BLaER1 treated with 17β-estradiol and CSF1 and Interleukin-3, amounts not matched to agents 10 nM and 100 nM (cell line): ENCODE measurements around the gene ABHD14A.
"Not testable (repeated sequence)": the region's sequence is repeated elsewhere in the genome, so short reads cannot be mapped to it uniquely, and the experiment has no call there.

ENCODE experiments used
- H3K27ac ChIP-seq, 11 experiments: shearing (Covaris generic); formaldehyde crosslinking; 2 replicates each; pipeline ENCODE4 v1.8.1; 2022
- H3K27me3 ChIP-seq, 11 experiments: shearing (Covaris generic); formaldehyde crosslinking; 2 replicates each; pipeline ENCODE4 v1.8.1; 2022
- H3K36me3 ChIP-seq, 11 experiments: shearing (Covaris generic); formaldehyde crosslinking; 2 replicates each; pipeline ENCODE4 v1.8.1; 2022
- H3K4me1 ChIP-seq, 10 experiments: shearing (Covaris generic); formaldehyde crosslinking; 2 replicates each; pipeline ENCODE4 v1.8.1; 2022
- H3K4me2 ChIP-seq, 11 experiments: shearing (Covaris generic); formaldehyde crosslinking; 2 replicates each; pipeline ENCODE4 v1.8.1; 2022
- H3K4me3 ChIP-seq, 10 experiments: shearing (Covaris generic); formaldehyde crosslinking; 2 replicates each; pipeline ENCODE4 v1.8.1; 2022
- H3K9ac ChIP-seq, 11 experiments: shearing (Covaris generic); formaldehyde crosslinking; 2 replicates each; pipeline ENCODE4 v1.8.1; 2022
- H3K9me3 ChIP-seq, 11 experiments: shearing (Covaris generic); formaldehyde crosslinking; replicated peaks in 1 of 11; 2 replicates each; pipeline ENCODE4 v1.8.1; 2022
- H4K20me1 ChIP-seq, 11 experiments: shearing (Covaris generic); formaldehyde crosslinking; 2 replicates each; pipeline ENCODE4 v1.8.1; 2022
- Cebpa-rat ChIP-seq, 11 experiments: shearing (Covaris generic); IDR thresholded peaks; 2 replicates each; pipeline ENCODE4 v1.8.1; 2022

ABHD14A gene

GRCh38 chr3:51974963-51975851 lies at the start of gene ABHD14A:
Gene ABHD14A, plus strand, starts transcription at chr3:51975064. Its CDS starts 72 bp downstream, at chr3:51975136.
- Histone ChIP-seq H3K27ac (peak within 1 kb of the TSS; percentile 73 to 92 (median 86); a peak in 21 of 22 replicates), H4K20me1 (peaks cover 0 to 26% (median 1%) of the 10 kb centered on the region in 11 experiments; a peak in 8 of 22 replicates), H3K9me3 (0 out of 22 replicates have a peak, but pooled peaks cover 0 to 5% (median 0%) of the 10 kb centered on the region in 11 experiments), H3K27me3 (no peaks in the 10 kb centered on the region), H3K4me2 (peak within 1 kb of the TSS; percentile 89 to 98 (median 95)), H3K36me3 (peaks cover 0 to 26% (median 9%) of the 10 kb centered on the region in 11 experiments; a peak in 10 of 22 replicates), H3K4me3 (peak within 1 kb of the TSS; percentile 69 to 92 (median 77)), H3K9ac (peak within 1 kb of the TSS; percentile 81 to 91 (median 87)), H3K4me1 (peaks cover 60 to 77% (median 75%) of the 10 kb centered on the region in 10 experiments)
- no peak for TF ChIP-seq Cebpa-rat (IDR thresholded peaks at IDR 0.05)

GRCh38 chr3:51927061-51927977 lies 47.5 kb upstream of the ABHD14A start:
- peaks cover 0 to 33% (median 0%) of the 10 kb centered on the region in 11 experiments; a peak in 4 of 22 replicates for H4K20me1 ChIP-seq
- H3K4me2 ChIP-seq, result no peak overlapping the region
- no peak overlapping the region for H3K4me3 ChIP-seq
- H3K9ac ChIP-seq, result no peak overlapping the region
- H3K4me1 ChIP-seq, result peaks cover 0 to 9% (median 3%) of the 10 kb centered on the region in 10 experiments; a peak in 6 of 20 replicates
- no peaks in the 10 kb centered on the region for H3K27me3 ChIP-seq
- H3K36me3 ChIP-seq, result peaks cover 5 to 27% (median 13%) of the 10 kb centered on the region in 11 experiments; a peak in 16 of 22 replicates
- H3K27ac ChIP-seq, result no peak overlapping the region
- no peaks in the 10 kb centered on the region for H3K9me3 ChIP-seq
- no peak for TF ChIP-seq Cebpa-rat (IDR thresholded peaks at IDR 0.05)

DNA sequence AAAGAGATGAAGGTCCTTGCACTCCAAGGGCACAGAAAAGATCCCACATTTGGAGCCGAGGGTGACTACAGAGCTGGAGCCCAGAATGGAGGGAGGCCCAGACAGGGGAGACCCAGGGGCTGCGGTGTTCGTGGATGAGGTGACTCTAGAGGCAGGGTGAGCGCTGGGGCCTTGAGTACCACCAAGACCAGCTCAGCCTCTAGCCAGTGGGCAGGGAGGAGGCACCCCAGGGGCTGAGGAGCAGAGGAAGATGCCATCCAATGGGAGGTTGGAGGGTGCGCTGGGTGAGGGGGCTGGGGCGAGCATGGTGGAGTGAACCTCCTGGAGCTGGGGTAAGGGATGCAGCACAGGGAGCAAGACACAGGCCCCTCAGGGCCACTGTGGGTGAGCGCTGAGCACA lies 46.4 kb upstream of the ABHD14A start:
- Histone ChIP-seq H3K4me3 (no peak overlapping the region), H3K9me3 (no peaks in the 10 kb centered on the region), H3K4me2 (no peak overlapping the region; a peak in 1 of 22 replicates), H3K27me3 (no peaks in the 10 kb centered on the region), H3K36me3 (peaks cover 15 to 38% (median 23%) of the 10 kb centered on the region in 11 experiments), H3K4me1 (peaks cover 0 to 9% (median 3%) of the 10 kb centered on the region in 10 experiments; a peak in 6 of 20 replicates), H3K27ac (no peak overlapping the region), H3K9ac (no peak overlapping the region), H4K20me1 (peaks cover 0 to 44% (median 8%) of the 10 kb centered on the region in 11 experiments; a peak in 9 of 22 replicates)
- TF ChIP-seq Cebpa-rat (IDR thresholded peaks at IDR 0.05), result no peak

GRCh38 chr3:51928981-51929380 lies 45.9 kb upstream of the ABHD14A start:
- peaks cover 0 to 50% (median 14%) of the 10 kb centered on the region in 11 experiments; a peak in 10 of 22 replicates for H4K20me1 ChIP-seq
- peaks cover 20 to 43% (median 28%) of the 10 kb centered on the region in 11 experiments for H3K36me3 ChIP-seq
- H3K9ac ChIP-seq, H3K4me3 ChIP-seq, H3K4me1 ChIP-seq, H3K9me3 ChIP-seq, H3K27me3 ChIP-seq, H3K27ac ChIP-seq: not testable (repeated sequence)
- peak overlapping the region in 1 of 11 experiments; percentile 6; a peak in 1 of 22 replicates for H3K4me2 ChIP-seq

- Histone ChIP-seq H3K4me1 (peaks cover 0 to 9% (median 3%) of the 10 kb centered on the region in 10 experiments; a peak in 6 of 20 replicates), H3K27ac (no peak overlapping the region), H3K4me3 (no peak overlapping the region), H3K27me3 (no peaks in the 10 kb centered on the region), H3K36me3 (peaks cover 26 to 49% (median 33%) of the 10 kb centered on the region in 11 experiments), H4K20me1 (peaks cover 0 to 55% (median 19%) of the 10 kb centered on the region in 11 experiments; a peak in 11 of 22 replicates), H3K9me3 (no peaks in the 10 kb centered on the region), H3K9ac (no peak overlapping the region), H3K4me2 (peak overlapping the region in 1 of 11 experiments; percentile 6; a peak in 1 of 22 replicates)
- TF ChIP-seq Cebpa-rat (IDR thresholded peaks at IDR 0.05), result no peak
Measured at GRCh38 chr3:51929420-51930003, 45.4 kb upstream of the ABHD14A start.

GRCh38 chr3:51930439-51930838 lies 44.4 kb upstream of the ABHD14A start:
- H3K9ac ChIP-seq, result no peak overlapping the region
- no peak overlapping the region for H3K27ac ChIP-seq
- no peak for TF ChIP-seq Cebpa-rat (IDR thresholded peaks at IDR 0.05)
- no peak overlapping the region for H3K4me3 ChIP-seq
- peaks cover 0 to 64% (median 26%) of the 10 kb centered on the region in 11 experiments; a peak in 13 of 22 replicates for H4K20me1 ChIP-seq
- H3K36me3 ChIP-seq, result peaks cover 35 to 58% (median 43%) of the 10 kb centered on the region in 11 experiments
- H3K4me2 ChIP-seq, result no peak overlapping the region
- H3K27me3 ChIP-seq, result no peaks in the 10 kb centered on the region
- no peaks in the 10 kb centered on the region for H3K9me3 ChIP-seq
- peaks cover 0 to 9% (median 3%) of the 10 kb centered on the region in 10 experiments; a peak in 6 of 20 replicates for H3K4me1 ChIP-seq

GRCh38 chr3:51931756-51932155 lies 43.1 kb upstream of the ABHD14A start:
- H3K4me2 ChIP-seq, result no peak overlapping the region
- H4K20me1 ChIP-seq, result peaks cover 0 to 77% (median 31%) of the 10 kb centered on the region in 11 experiments; a peak in 14 of 22 replicates
- peaks cover 48 to 71% (median 56%) of the 10 kb centered on the region in 11 experiments for H3K36me3 ChIP-seq
- no peak for TF ChIP-seq Cebpa-rat (IDR thresholded peaks at IDR 0.05)
- no peaks in the 10 kb centered on the region for H3K9me3 ChIP-seq
- peaks cover 0 to 9% (median 3%) of the 10 kb centered on the region in 10 experiments; a peak in 6 of 20 replicates for H3K4me1 ChIP-seq
- no peak overlapping the region for H3K9ac ChIP-seq
- H3K4me3 ChIP-seq, result no peak overlapping the region
- H3K27me3 ChIP-seq, result no peaks in the 10 kb centered on the region
- H3K27ac ChIP-seq, result no peak overlapping the region
